Esophagus (tissue), 2 donors: ENCODE data around the gene TTLL12. TPM values are rescaled to one million over a fixed set of nuclear protein-coding genes. Genes with fewer than 3 reads are reported as not detected.

Experiments used
- H3K27ac ChIP-seq, 2 donors: one replicate each; pipeline ENCODE4 v1.5.1; 2013; ENCODE audit warnings: low read depth in 2 of 2, mild to moderate bottlenecking in 2 of 2, inconsistent platforms in 1 of 2, low read length in 1 of 2, moderate library complexity in 1 of 2
- H3K27me3 ChIP-seq, 2 donors: one replicate each; pipeline ENCODE4 v1.6.1; 2013; ENCODE audit warnings: low read length in 2 of 2, control low read depth in 1 of 2, mild to moderate bottlenecking in 1 of 2; ENCODE audit not compliant: insufficient read depth in 2 of 2, control insufficient read depth in 1 of 2
- H3K36me3 ChIP-seq, 2 donors: one replicate each; pipeline ENCODE4 v1.6.1; 2013; ENCODE audit warnings: low read length in 1 of 2; ENCODE audit not compliant: control insufficient read depth in 2 of 2, insufficient read depth in 2 of 2
- H3K4me1 ChIP-seq, 2 donors: one replicate each; pipeline ENCODE4 v1.6.1; 2013; ENCODE audit warnings: low read length in 1 of 2; ENCODE audit not compliant: control insufficient read depth in 2 of 2, insufficient read depth in 2 of 2
- H3K4me3 ChIP-seq, 2 donors: one replicate each; pipeline ENCODE4 v1.5.1; 2013; ENCODE audit warnings: low read length in 2 of 2, mild to moderate bottlenecking in 2 of 2, low read depth in 1 of 2, moderate library complexity in 1 of 2
- H3K9me3 ChIP-seq, 2 donors: one replicate each; pipeline ENCODE4 v1.6.1; 2013; ENCODE audit warnings: mild to moderate bottlenecking in 2 of 2, low read depth in 1 of 2, low read length in 1 of 2, moderate library complexity in 1 of 2; ENCODE audit not compliant: control insufficient read depth in 2 of 2, insufficient read depth in 1 of 2
- WGBS, 2 donors: extraction: QIAGEN DNeasy Blood & Tissue Kit; methylation state at CpG; one replicate each; pipeline ENCODE4 v1.1.7; 2013; 5-methylcytosine and 5-hydroxymethylcytosine counted together
- polyA plus RNA-seq, 2 donors: library from polyadenylated mRNA; stranded (reverse); fragments of 200-250 nt; gene quantifications; one replicate each; pipeline ENCODE4 v1.2.3, GENCODE V29; 2013
- donor health status: healthy with polysubstance abuse.
- donor health status: Bipolar disorder and iron deficiency.

Gene TTLL12
- polyA plus RNA-seq, 2 donors = 79.5 to 96.4 TPM

DNA sequence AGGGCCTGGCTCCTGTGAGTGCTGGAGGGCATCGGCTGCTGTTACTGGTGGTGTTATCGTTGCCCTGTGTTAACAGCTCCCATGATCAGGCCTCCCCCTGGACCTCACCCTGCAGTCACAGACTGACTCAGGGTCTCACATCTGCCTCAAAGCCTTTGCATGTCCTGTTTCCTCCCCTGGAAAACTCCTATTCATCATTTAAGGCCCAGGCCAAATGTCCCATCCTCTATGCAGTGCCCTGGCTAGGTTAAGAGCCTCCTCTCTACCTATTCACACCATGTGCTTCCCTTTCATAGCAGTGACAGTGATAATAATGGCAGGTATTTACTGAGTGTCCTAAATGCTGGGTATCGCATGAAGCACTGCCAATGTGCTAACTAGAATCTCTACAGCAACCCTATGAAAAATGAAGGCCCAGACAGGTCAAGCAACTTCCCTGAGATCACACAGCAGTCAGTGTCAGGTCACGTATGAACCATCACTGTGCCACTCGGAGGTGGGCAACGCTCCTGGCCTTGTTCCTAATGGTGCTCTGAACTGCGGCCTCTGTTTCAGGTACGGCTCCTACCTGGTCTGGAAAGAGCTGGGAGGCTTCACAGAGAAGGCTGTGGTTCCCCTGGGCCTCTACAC is 26.3 kb downstream of the TTLL12 start:
- H3K4me3 ChIP-seq = no peak overlapping the region
- H3K9me3 ChIP-seq = no peaks in the 10 kb centered on the region
- no peaks in the 10 kb centered on the region for H3K27me3 ChIP-seq
- H3K36me3 ChIP-seq = peaks cover 4 to 29% of the 10 kb centered on the region in 2 donors
- peak overlapping the region in 1 of 2 donors; percentile 30 for H3K27ac ChIP-seq
- peaks cover 9 to 48% of the 10 kb centered on the region in 2 donors for H3K4me1 ChIP-seq
- 91% methylated on average over 8 of the region's 8 CpGs for WGBS, 2 donors

DNA sequence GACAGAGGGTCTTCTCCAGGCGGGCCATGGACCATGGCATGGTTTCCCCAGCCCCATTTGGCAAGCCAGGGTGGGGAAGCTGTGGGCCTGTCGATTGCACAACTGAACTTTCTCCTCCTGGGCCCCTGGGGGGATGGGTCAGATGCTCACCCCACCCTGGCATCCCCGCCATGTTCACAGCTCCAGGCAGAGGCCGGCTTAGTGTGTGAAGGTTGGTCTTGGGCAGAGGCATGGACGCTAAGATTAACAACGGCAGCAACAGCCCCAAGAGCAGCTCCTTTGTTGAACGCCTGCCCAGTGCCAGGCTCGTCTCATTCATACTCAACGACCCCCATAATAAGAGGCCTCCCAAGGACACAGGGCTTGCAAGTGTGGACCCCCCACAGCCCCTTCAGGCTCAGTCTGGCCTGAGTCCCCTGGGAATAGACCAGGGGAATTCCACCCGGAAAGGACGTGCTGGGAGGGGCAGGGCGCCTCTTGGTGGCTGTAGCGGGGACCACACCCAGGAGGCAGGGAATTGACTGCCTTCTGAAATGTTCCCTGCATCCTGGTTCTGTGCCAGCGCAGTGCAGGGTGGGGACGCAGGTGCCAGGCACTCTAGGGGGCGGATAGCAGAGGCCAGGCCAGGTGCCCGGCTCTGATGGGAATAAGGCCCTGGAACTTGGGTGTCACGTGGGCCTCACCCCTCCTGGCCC is 27.3 kb downstream of the TTLL12 start:
- 43 to 55% methylated on average over 17 to 18 of the region's 18 CpGs for WGBS, 2 donors
- H3K4me1 ChIP-seq = peaks cover 12 to 56% of the 10 kb centered on the region in 2 donors

DNA sequence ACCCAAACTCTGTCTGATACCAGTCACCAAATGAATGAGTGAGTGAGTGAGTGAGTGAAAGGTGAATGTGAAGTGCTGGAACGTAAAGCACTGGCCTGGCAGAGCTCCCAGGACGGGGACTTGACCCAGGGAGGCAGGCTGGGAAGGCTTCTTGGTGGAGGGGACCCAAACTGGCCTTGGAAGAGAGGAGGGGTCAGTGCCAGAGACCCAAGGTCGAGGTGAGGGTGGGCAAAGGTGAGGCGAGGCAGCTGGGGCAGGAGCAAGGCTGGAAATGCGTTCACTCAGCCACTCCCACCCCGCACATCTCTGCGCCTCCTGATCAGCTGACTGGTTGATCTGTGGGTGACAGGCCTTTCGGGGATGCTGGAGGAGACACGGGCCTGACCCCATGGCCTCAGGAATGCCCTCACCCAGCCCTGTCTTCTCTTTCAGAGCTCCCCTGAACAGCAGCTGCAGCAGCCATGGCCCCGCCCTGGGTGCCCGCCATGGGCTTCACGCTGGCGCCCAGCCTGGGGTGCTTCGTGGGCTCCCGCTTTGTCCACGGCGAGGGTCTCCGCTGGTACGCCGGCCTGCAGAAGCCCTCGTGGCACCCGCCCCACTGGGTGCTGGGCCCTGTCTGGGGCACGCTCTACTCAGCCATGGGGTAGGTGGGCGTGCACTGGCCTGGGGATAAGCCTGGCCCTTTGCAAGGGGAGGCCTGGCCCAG is 28.0 kb downstream of the TTLL12 start:
- no peaks in the 10 kb centered on the region for H3K9me3 ChIP-seq
- WGBS, 2 donors = 77 to 81% methylated on average over 23 to 24 of the region's 24 CpGs
- peaks cover 12 to 56% of the 10 kb centered on the region in 2 donors for H3K4me1 ChIP-seq
- H3K36me3 ChIP-seq = peaks cover 4 to 29% of the 10 kb centered on the region in 2 donors
- H3K4me3 ChIP-seq = no peak overlapping the region
- H3K27me3 ChIP-seq = no peaks in the 10 kb centered on the region
- H3K27ac ChIP-seq = peak overlapping the region; percentile 34 to 63

More for the DNA sequence above, 27.3 kb downstream of the TTLL12 start:
- Histone ChIP-seq H3K4me3 (no peak overlapping the region), H3K36me3 (peaks cover 4 to 29% of the 10 kb centered on the region in 2 donors), H3K27ac (peak overlapping the region; percentile 34 to 63), H3K9me3 (no peaks in the 10 kb centered on the region), H3K27me3 (no peaks in the 10 kb centered on the region)

DNA sequence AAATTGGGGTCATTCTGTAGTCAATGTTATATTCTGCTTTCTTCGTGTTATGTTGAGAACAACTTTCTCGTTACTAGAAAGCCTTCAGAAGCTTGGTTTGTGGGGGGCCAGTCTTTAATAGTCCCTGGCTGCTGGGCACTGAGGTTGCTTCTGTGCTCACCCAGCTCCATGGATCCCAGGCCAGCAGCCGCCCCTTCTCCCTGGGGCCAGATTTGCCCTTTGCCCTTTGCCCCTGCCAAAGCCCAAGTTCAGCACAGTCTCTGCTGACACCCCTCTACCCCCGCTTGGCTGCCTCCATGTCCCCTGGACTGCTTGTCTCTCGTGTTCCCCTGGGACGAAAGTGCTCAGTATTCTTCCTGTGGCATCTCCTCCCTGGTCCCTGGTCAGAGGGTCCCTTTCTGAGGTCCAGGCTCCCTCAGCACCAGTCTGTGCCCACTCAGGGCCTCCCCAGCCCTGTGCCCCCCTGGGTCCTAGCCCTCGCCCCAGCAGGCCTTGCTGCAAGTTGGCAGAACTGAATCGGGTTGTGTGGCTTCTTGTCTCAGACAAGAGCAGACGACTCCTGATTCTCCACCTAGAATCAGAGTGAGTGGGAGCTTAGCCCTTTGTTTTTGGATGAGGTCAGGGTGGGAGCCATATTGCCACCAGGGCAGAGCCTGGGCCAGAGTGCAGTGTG is 28.9 kb downstream of the TTLL12 start:
- H3K9me3 ChIP-seq = no peaks in the 10 kb centered on the region
- H3K4me3 ChIP-seq = no peak overlapping the region
- no peaks in the 10 kb centered on the region for H3K27me3 ChIP-seq
- 64% methylated on average over 9 of the region's 9 CpGs for WGBS, 2 donors
- peaks cover 7 to 48% of the 10 kb centered on the region in 2 donors for H3K4me1 ChIP-seq
- peak overlapping the region in 1 of 2 donors; percentile 63 for H3K27ac ChIP-seq
- H3K36me3 ChIP-seq = peaks cover 4 to 29% of the 10 kb centered on the region in 2 donors

DNA sequence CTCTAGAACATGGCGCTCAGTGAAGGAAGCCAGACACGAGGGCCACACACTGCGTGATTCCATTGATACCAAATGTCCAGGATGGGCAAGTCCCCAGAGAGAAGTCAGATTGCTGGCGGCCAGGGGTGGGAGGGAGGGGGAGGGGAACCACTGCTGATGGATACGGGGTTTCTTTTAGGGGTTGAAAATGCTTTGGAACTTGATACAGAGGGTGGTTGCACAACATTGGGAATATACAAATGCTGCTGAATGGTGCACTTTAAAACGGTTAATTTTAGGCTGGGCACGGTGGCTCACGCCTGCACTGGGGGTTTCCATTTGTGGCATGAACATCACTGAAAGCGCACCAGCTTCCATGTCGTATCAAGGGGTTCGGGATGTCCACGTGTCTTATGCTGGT is 30.5 kb downstream of the TTLL12 start:
- Histone ChIP-seq H3K4me1 (peaks cover 6 to 42% of the 10 kb centered on the region in 2 donors), H3K9me3 (no peaks in the 10 kb centered on the region), H3K4me3 (no peak overlapping the region), H3K27ac (peak overlapping the region in 1 of 2 donors; percentile 69), H3K36me3 (peaks cover 4 to 19% of the 10 kb centered on the region in 2 donors), H3K27me3 (no peaks in the 10 kb centered on the region)
- WGBS, 2 donors = 81 to 83% methylated on average over 12 of the region's 12 CpGs

DNA sequence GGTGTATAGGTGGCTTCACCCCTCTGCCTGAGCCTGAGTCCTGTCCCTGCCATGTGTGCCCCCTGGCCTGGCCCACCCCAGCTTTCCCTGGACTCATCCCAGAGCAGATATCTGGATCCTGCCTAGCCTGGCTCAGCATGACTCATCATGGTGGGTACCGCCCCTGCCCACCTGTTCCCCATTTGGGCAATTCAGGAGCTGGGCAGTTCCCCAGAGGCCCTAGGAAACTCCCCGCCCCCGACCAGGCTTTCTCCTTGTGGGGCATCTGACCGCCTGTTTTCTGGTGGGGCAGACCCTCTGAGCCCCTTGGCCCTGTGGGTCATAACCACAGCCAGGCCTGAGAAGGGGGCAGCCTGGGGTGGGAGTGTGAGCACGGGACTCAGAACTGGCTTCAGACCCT is 31.1 kb downstream of the TTLL12 start:
- peaks cover under 1 to 15% of the 10 kb centered on the region in 2 donors for H3K36me3 ChIP-seq
- H3K27me3 ChIP-seq = no peaks in the 10 kb centered on the region
- no peak overlapping the region for H3K4me3 ChIP-seq
- 61 to 68% methylated on average over 5 of the region's 5 CpGs for WGBS, 2 donors
- H3K9me3 ChIP-seq = no peaks in the 10 kb centered on the region
- peak overlapping the region in 1 of 2 donors; percentile 69 for H3K27ac ChIP-seq
- H3K4me1 ChIP-seq = peaks cover 6 to 45% of the 10 kb centered on the region in 2 donors

DNA sequence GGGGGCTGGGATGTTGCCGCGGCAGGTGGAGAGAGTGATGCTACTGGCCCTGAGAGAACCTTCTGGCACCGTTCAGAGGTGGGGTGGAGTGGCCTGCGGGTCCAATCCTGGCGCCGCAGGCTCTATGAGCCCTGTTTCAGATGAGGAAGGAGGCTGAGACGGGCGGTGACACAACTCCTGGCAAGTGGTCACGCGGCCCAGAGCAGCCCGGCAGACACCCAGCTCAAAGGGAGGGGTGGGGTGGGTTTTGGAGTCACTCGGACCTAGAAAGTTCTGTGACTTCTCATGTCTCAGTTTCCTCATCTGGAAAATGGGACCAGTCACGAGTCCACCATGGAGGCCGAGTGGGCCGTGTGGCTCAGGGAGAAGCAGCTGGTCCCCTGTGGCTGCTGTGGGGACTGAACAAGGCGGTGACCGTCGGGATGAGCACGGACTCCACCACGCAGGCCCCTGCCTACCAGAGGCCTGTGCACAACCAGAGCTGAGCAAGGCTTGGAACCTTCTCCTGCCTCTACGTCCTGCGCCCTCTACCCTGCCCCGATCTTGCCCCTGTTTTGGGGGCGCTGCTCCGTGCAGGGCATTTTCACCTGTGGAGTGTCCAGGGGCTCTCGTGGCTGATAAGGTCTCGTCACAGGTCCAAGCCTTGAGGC is 31.9 kb downstream of the TTLL12 start:
- Histone ChIP-seq H3K9me3 (no peaks in the 10 kb centered on the region), H3K27ac (peak overlapping the region; percentile 32 to 69), H3K27me3 (no peaks in the 10 kb centered on the region), H3K4me1 (peaks cover 6 to 47% of the 10 kb centered on the region in 2 donors), H3K4me3 (no peak overlapping the region), H3K36me3 (peaks cover 0 to 14% of the 10 kb centered on the region in 2 donors)
- WGBS, 2 donors = 70 to 75% methylated on average over 27 of the region's 27 CpGs

DNA sequence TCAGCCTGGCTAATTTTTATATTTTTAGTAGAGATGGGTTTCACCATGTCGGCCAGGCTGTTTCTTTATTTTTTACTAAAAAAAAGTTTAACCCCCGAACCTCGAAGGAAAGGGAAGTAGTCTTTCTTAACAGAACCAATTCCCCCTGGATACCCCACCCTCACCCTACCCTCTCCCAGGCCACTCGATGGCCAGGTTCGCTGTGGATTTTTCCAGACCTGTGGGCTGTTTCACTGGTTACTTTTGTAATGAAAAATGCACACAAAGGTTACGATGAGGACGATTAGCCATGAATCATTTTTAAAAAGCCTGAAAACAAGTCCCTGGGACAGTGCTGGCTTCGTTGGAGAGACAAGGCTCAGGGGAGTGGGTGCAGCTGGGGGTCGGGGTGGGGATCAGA is 33.0 kb downstream of the TTLL12 start:
- Histone ChIP-seq H3K4me1 (peaks cover 6 to 36% of the 10 kb centered on the region in 2 donors), H3K4me3 (peak overlapping the region in 1 of 2 donors; percentile 9), H3K27me3 (no peaks in the 10 kb centered on the region), H3K9me3 (no peaks in the 10 kb centered on the region), H3K36me3 (peaks cover 0 to 4% of the 10 kb centered on the region in 2 donors), H3K27ac (peak overlapping the region in 1 of 2 donors; percentile 40)
- 53 to 61% methylated on average over 9 of the region's 9 CpGs for WGBS, 2 donors
